ENCODE results near the gene UBN2. TPM values are rescaled to one million over a fixed set of nuclear protein-coding genes. Genes with fewer than 3 reads are reported as not detected.

UBN2 gene
- total RNA-seq, 1 experiment from 2014 or later, result 14.8 TPM

DNA sequence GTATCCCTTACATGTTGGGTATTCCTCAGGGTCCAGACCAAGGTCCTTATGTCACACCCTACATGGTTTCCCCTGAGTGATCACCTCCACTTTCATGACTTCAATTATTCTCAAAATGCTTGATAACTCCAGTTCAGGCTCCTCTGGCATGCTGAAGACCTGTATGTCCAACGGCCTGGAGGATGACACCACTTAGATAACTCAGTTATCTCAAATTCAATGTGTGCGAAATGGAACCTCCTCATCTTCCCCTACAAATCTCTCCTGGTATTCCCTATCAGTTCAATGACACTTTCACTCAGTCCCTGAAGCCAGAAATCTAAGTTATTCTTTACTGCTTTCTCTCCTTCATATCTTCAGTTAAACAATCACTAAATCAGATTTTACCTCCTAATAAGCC is 120.0 kb downstream of the UBN2 start:
- no peak for DNase-seq (ENCODE audit: low read depth, low spot score)
- Histone ChIP-seq H3K9me2 (ENCODE audit: insufficient read depth) (no peaks in the 10 kb centered on the region), H3K27ac (ENCODE audit: low read depth, low read length) (no peak overlapping the region), H3K27me3 (ENCODE audit: insufficient read depth, low read length) (no peaks in the 10 kb centered on the region), H3K36me3 (ENCODE audit: control insufficient read depth in 1 of 2, insufficient read depth in 2 of 2, low read length in 2 of 2) (no peaks in the 10 kb centered on the region), H3K9me3 (ENCODE audit: control insufficient read depth in 1 of 2, insufficient read depth in 1 of 2, low read depth in 1 of 2, low read length in 2 of 2) (no peaks in the 10 kb centered on the region), H3K4me2 (ENCODE audit: low read length) (no peak overlapping the region), H4K20me1 (ENCODE audit: insufficient read depth) (no peaks in the 10 kb centered on the region), H3K9ac (ENCODE audit: low read length) (no peak overlapping the region), H3K79me2 (ENCODE audit: insufficient read depth, low read length) (no peaks in the 10 kb centered on the region), H3K4me1 (ENCODE audit: control insufficient read depth in 1 of 2, insufficient read depth in 2 of 2, low read length in 2 of 2) (peaks cover 0 to 4% of the 10 kb centered on the region in 2 experiments; a peak in 2 of 4 replicates), H3K4me3 (replicated peaks in 1 of 2; ENCODE audit: low read depth in 1 of 2, low read length in 2 of 2) (no peak overlapping the region), H2AFZ (ENCODE audit: low read depth, low read length, poor library complexity, severe bottlenecking) (no peak overlapping the region)
- ChIA-PET RAD21 (ENCODE audit: low non-redundant PET in 1 of 2, low total read pairs in 2 of 2, uncharacterized antibody in 2 of 2, unreplicated experiment in 2 of 2) (interaction anchor here in 1 of 2 experiments (0.7 kb wide), 1 partner anchor 81 kb away, joined by 3 read pairs; no protein-coding TSS in a partner anchor), CTCF (no interaction called here), POLR2A (no interaction called here)
- intact Hi-C loops (cut with micrococcal nuclease), result no loop called here
- ATAC-seq, result no peak
- no TSS peak for BruUV-seq (replicated peaks)
- no peak for TF ChIP-seq ZNF274 (IDR thresholded peaks at IDR 0.05; ENCODE audit: low read depth, low read length)
- TF ChIP-seq, protein P1, sequence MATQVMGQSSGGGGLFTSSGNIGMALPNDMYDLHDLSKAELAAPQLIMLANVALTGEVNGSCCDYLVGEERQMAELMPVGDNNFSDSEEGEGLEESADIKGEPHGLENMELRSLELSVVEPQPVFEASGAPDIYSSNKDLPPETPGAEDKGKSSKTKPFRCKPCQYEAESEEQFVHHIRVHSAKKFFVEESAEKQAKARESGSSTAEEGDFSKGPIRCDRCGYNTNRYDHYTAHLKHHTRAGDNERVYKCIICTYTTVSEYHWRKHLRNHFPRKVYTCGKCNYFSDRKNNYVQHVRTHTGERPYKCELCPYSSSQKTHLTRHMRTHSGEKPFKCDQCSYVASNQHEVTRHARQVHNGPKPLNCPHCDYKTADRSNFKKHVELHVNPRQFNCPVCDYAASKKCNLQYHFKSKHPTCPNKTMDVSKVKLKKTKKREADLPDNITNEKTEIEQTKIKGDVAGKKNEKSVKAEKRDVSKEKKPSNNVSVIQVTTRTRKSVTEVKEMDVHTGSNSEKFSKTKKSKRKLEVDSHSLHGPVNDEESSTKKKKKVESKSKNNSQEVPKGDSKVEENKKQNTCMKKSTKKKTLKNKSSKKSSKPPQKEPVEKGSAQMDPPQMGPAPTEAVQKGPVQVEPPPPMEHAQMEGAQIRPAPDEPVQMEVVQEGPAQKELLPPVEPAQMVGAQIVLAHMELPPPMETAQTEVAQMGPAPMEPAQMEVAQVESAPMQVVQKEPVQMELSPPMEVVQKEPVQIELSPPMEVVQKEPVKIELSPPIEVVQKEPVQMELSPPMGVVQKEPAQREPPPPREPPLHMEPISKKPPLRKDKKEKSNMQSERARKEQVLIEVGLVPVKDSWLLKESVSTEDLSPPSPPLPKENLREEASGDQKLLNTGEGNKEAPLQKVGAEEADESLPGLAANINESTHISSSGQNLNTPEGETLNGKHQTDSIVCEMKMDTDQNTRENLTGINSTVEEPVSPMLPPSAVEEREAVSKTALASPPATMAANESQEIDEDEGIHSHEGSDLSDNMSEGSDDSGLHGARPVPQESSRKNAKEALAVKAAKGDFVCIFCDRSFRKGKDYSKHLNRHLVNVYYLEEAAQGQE (IDR thresholded peaks at IDR 0.05; ENCODE audit: low read depth), result no peak
- no peak for TF ChIP-seq JUND (IDR thresholded peaks at IDR 0.05)
- TF ChIP-seq EZH2 (IDR thresholded peaks at IDR 0.05), result no peak
- TF ChIP-seq, protein P2, sequence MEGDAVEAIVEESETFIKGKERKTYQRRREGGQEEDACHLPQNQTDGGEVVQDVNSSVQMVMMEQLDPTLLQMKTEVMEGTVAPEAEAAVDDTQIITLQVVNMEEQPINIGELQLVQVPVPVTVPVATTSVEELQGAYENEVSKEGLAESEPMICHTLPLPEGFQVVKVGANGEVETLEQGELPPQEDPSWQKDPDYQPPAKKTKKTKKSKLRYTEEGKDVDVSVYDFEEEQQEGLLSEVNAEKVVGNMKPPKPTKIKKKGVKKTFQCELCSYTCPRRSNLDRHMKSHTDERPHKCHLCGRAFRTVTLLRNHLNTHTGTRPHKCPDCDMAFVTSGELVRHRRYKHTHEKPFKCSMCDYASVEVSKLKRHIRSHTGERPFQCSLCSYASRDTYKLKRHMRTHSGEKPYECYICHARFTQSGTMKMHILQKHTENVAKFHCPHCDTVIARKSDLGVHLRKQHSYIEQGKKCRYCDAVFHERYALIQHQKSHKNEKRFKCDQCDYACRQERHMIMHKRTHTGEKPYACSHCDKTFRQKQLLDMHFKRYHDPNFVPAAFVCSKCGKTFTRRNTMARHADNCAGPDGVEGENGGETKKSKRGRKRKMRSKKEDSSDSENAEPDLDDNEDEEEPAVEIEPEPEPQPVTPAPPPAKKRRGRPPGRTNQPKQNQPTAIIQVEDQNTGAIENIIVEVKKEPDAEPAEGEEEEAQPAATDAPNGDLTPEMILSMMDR (IDR thresholded peaks at IDR 0.05 in 2 of 3, conservative IDR thresholded peaks at IDR 0.05 in 1 of 3; ENCODE audit: borderline replicate concordance in 1 of 3, insufficient read depth in 1 of 3, low read depth in 2 of 3, low read length in 2 of 3), result no peak
- TF ChIP-seq RAD21 (IDR thresholded peaks at IDR 0.05; ENCODE audit: low read depth), result no peak
- TF ChIP-seq, protein P3, sequence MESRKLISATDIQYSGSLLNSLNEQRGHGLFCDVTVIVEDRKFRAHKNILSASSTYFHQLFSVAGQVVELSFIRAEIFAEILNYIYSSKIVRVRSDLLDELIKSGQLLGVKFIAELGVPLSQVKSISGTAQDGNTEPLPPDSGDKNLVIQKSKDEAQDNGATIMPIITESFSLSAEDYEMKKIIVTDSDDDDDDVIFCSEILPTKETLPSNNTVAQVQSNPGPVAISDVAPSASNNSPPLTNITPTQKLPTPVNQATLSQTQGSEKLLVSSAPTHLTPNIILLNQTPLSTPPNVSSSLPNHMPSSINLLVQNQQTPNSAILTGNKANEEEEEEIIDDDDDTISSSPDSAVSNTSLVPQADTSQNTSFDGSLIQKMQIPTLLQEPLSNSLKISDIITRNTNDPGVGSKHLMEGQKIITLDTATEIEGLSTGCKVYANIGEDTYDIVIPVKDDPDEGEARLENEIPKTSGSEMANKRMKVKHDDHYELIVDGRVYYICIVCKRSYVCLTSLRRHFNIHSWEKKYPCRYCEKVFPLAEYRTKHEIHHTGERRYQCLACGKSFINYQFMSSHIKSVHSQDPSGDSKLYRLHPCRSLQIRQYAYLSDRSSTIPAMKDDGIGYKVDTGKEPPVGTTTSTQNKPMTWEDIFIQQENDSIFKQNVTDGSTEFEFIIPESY (IDR thresholded peaks at IDR 0.05; ENCODE audit: extremely low read depth, insufficient replicate concordance, low read length), result no peak
- no peak for TF ChIP-seq SIN3A (IDR thresholded peaks at IDR 0.05; ENCODE audit: low read depth)
- no peak for TF ChIP-seq TCF7L2 (IDR thresholded peaks at IDR 0.05; ENCODE audit: borderline replicate concordance, extremely low read depth, insufficient read depth, insufficient read length)
- TF ChIP-seq CEBPB (IDR thresholded peaks at IDR 0.05; ENCODE audit: low read depth), result no peak
- TF ChIP-seq POLR2AphosphoS5 (IDR thresholded peaks at IDR 0.05; ENCODE audit: low read depth, low read length), result no peak
